HG02840 (cell line): ENCODE measurements around the gene ATF2.

ENCODE experiments used
- ATAC-seq: cut with Tn5 transposase; IDR thresholded peaks from one replicate; pipeline ENCODE4 v1.9.1; 2021; ENCODE audit warnings: mild to moderate bottlenecking, moderate library complexity, moderate number of reproducible peaks; ENCODE audit not compliant: unreplicated experiment, low FRiP score

Gene ATF2, protein sequence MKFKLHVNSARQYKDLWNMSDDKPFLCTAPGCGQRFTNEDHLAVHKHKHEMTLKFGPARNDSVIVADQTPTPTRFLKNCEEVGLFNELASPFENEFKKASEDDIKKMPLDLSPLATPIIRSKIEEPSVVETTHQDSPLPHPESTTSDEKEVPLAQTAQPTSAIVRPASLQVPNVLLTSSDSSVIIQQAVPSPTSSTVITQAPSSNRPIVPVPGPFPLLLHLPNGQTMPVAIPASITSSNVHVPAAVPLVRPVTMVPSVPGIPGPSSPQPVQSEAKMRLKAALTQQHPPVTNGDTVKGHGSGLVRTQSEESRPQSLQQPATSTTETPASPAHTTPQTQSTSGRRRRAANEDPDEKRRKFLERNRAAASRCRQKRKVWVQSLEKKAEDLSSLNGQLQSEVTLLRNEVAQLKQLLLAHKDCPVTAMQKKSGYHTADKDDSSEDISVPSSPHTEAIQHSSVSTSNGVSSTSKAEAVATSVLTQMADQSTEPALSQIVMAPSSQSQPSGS

GRCh38 chr2:175167792-175168563 is at the start of gene ATF2:
TSS of gene ATF2 (minus strand) at chr2:175168203. CDS start at chr2:175136443, 31,760 bp downstream.
- ATAC-seq: peak; percentile 96

DNA sequence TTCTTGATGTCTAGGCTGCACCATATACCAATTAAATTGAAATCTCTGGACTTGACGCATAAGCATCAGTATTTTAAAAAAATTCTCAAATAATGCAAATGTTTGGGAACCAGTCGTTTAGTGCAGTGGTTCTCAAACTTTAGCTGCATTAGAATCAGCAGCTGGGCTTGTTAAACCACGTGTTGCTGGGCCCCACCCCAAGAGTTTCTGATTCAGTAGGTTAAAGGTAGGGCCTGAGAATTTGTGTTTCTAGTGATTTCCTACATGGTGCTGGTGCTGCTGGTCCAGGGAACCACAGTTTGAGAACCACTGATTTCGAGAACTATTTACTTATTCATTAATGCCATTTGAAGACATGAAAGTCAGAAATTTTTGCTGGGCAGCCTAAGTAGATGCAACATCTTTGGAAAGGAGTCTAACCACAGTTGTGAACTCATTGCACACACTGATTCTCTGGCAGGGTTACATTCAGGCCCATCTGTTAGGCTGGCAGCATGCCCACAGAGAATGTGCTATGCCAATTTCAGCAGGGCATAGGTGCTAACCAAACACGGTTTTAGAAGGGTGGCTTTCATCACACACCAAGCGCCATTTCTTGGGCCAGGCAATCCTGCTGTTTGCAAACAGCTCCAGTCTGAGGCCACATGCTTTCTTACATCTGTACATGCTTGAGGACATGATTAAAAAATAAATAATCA is 39.9 kb upstream of the ATF2 start:
- no peak for ATAC-seq

DNA sequence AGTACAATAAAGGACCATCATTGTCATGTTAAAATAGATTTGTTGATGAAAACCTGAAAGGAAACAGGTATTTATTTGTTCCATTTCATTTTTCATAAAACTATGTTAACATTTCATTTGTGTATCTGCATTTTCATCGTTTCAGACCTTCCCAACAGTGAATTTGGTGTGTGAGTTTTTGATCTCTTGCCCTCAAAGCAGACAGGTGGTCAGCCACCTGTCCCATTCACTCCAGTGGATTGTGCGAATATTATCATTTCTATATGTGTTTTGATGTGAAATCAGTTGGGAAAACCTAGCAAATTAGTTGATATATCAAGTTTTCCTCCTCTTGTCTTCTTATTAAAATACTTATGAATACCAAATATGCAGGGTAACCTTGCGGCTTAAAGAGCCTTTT is 38.9 kb upstream of the ATF2 start:
- ATAC-seq: no peak

- no peak for ATAC-seq
These were observed 37.5 kb upstream of the ATF2 start for GRCh38 chr2:175205523-175205922.

DNA sequence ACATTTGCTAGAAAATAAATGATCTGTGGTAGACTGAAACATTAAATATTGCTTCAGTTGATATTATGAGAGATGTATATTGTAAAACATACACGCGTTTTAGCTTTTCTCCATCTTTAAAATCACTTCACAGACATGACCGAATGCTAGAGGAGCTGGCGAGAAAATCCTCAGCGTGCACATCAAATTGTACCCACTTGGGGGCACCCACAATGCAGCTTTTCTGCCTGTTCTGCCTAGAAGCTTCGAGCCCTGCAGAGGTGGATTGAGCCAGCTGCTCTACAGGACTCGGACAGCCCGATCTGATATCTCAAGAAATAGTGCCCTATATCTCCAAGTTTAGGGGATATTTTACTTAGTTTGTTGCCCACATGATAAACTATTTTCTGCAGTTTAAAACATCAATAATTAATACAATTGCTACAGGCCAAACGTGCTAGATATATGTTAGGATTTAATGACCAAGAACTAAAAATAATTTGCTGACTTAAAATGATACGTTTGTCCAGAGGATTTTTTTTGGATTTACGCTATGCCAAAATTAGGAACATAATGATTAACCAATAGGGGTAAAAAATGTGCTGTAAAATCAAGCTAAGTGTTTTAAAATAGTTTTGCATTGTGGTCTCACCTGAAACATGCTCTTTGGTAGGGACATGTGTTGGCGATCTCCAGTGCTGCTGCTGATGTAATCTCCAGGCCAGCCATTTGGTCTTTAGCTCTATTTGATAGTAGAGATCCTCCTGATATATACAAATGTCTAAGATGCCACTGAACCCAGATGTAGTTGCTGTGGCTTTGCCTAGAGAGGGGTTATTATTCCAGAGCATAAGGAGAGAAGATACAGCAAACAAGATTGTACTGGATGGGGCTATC is 35.9 kb upstream of the ATF2 start:
- peak; percentile 71 for ATAC-seq

- no peak for ATAC-seq
These were observed 27.0 kb upstream of the ATF2 start for GRCh38 chr2:175195012-175195411.

DNA sequence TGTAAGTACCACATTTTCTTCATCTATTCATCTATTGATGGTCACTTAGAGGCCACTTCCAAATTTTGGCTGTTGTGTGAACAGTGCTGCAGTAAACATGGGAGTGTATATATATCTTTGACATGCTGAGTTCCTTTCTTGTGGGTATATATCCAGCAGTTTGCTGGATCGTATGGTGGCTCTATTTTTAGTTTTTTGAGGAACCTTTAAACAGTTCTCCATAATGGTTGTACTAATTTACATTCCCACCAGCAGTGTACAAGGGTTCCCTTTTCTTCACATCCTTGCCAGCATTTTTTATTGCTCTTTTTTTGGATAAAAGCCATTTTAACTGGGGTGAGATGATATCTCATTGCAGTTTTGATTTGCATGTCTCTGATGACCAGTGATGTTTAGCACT is 20.8 kb upstream of the ATF2 start:
- no peak for ATAC-seq

GRCh38 chr2:175187378-175187777 is 19.4 kb upstream of the ATF2 start:
- ATAC-seq: no peak

GRCh38 chr2:175183674-175184073 is 15.7 kb upstream of the ATF2 start:
- no peak for ATAC-seq

DNA sequence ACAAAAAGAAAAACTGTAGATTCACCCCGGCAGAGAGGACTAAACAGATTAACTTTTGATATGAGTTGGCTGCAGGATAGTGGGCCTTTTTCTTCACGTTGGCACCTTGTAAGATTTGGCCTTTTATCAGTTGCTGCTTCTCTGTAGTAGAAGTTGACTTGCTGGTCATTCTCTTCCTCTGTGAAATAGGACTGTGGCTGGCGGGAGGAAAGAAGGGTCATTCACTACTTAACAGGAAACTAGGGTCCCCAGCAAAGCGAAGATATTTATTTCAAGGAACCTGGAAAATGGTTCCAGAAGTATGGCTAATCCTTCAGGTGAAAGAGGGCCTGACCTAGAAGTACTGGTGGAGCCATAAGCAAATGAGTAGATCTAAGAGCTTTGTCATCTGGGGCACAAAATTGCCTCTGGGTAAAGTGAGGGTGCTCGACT is 13.9 kb upstream of the ATF2 start:
- ATAC-seq: no peak

GRCh38 chr2:175181104-175181876 is 13.3 kb upstream of the ATF2 start, which contains the start of gene ATP5MC3:
TSS of gene ATP5MC3 (minus strand) at chr2:175181710. CDS start at chr2:175181393, 317 bp downstream.
- ATAC-seq: peak; percentile 90

- peak; percentile 39 for ATAC-seq
These were observed 12.7 kb upstream of the ATF2 start for GRCh38 chr2:175180701-175181103.

- no peak for ATAC-seq
These were observed 8.6 kb upstream of the ATF2 start for GRCh38 chr2:175176624-175177023.

DNA sequence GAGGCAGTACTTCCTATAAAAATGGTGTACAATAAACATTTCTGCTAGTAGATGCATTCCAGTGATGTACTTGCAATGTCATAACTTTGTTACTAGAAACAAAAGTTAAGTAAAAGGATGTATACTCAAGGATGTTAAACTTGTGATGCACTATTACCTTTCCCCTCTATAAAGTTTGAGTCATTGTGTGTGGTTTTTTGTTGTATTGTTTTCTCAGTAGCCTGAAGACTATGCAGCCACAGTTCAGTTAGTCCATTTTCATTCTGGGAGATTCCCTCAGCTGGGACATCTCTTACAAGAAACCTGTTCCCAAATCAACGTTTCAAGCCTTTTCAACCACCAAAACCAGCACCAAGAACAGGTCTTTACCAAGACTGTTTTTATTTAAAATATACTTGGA is 7.9 kb upstream of the ATF2 start:
- ATAC-seq: no peak

DNA sequence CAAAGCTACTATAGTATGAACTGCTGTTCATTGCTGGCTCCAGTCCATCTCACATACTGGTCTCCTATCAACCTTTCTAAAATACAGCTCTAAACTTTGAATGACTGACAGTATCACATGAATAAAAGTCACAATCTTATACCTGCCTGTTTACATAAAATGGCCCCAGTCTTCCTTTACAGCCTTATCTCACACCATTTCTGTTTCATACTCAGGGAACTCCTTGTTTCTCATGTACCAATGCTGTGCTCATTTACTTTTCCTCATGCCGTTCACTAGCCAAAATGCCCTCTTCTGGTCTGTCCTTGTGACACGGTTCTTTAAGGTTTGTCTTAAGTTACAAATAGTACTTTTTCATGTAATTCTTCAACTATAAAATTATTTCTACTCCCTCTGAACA is 7.3 kb upstream of the ATF2 start:
- ATAC-seq: no peak

GRCh38 chr2:175170659-175171304 is 2.8 kb upstream of the ATF2 start:
- ATAC-seq: no peak

- no peak for ATAC-seq
These were observed 1.2 kb upstream of the ATF2 start for GRCh38 chr2:175169191-175169590.

DNA sequence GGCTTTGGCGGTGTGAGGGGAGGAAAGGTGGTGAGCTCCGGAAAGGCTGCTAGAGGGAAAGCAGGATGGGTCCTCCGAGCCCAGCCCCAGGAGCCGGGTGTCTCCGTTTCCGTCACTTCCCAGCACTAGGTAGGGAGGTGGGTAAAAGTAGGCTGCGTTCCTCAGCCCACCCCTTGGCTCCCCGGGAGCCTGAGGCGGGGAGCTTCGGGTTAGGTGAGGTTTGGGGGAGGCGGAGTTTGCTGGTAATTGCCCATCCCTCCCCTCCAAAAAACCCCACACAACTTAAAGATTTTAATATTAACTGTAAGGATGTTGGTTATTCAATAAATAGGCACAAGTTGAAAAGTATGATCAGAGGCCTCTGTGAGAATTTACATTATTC is 552 bp upstream of the ATF2 start:
- ATAC-seq: peak; percentile 20
